GM12891 (cell line): ENCODE measurements around the gene MOAP1.

Source experiments
- PAX5 ChIP-seq: IDR thresholded peaks from 2 replicates; pipeline ENCODE4 v1.6.1; 2011; ENCODE audit warnings: low read length, moderate library complexity, mild to moderate bottlenecking; ENCODE audit not compliant: insufficient read depth, severe bottlenecking
- POLR2A ChIP-seq: IDR thresholded peaks from 2 replicates; pipeline ENCODE4 v1.6.1; 2011; ENCODE audit warnings: low read depth, low read length, control low read depth
- POU2F2 ChIP-seq: IDR thresholded peaks from 2 replicates; pipeline ENCODE4 v1.6.1; 2011; ENCODE audit warnings: low read depth, mild to moderate bottlenecking, control low read depth, low read length, moderate library complexity

DNA sequence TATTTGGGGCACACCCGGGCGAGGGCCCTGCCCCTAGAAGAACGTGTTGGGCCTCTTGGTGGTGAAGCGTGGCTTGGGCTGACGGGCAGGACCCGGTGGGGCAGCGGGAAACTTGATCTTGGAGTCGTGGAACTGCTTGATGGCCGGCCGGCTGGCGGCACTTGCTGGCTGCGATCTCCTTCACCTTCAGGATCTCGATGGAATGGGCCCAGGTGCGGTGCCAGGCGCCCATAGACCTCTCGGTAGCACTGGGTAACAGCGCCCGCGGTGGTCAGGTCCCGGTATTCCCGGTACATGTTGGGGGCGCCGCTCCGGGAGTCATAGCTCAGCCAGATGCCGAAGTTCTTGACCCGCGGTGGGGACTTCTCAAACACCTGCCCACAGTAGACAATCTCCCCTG is 38.9 kb upstream of the MOAP1 start:
- no peak for TF ChIP-seq PAX5
- TF ChIP-seq POLR2A = no peak
- TF ChIP-seq POU2F2 = no peak
